Mesenchymal stem cell (in vitro differentiated cells and primary cell): ENCODE results near the gene FSD1.

Experiments
- DNase-seq: peaks from one replicate; pipeline ENCODE4 v3.0.0-alpha.2; 2013
- H2AFZ ChIP-seq: one replicate; pipeline ENCODE4 v1.6.1; 2013; ENCODE audit warnings: low read depth, mild to moderate bottlenecking, control low read depth, inconsistent platforms, low read length, moderate library complexity
- H2AK5ac ChIP-seq: 2 replicates; pipeline ENCODE4 v1.6.1; 2013; ENCODE audit warnings: low read length, moderate library complexity, mild to moderate bottlenecking, inconsistent platforms; ENCODE audit not compliant: severe bottlenecking
- H2BK120ac ChIP-seq: one replicate; pipeline ENCODE4 v1.6.1; 2013; ENCODE audit warnings: low read depth, mild to moderate bottlenecking, inconsistent platforms, low read length, moderate library complexity
- H2BK12ac ChIP-seq, 2 experiments: one replicate each; pipeline ENCODE4 v1.6.1; 2013; ENCODE audit warnings: inconsistent platforms in 2 of 2, low read length in 2 of 2, mild to moderate bottlenecking in 2 of 2, moderate library complexity in 2 of 2, control low read depth in 1 of 2
- H2BK15ac ChIP-seq: one replicate; pipeline ENCODE4 v1.6.1; 2013; ENCODE audit warnings: mild to moderate bottlenecking, low read depth, inconsistent platforms; ENCODE audit not compliant: poor library complexity, severe bottlenecking
- H2BK5ac ChIP-seq: 2 replicates; pipeline ENCODE4 v1.6.1; 2013; ENCODE audit warnings: low read depth, mild to moderate bottlenecking, low read length, control low read depth, inconsistent platforms; ENCODE audit not compliant: poor library complexity, severe bottlenecking
- H3K14ac ChIP-seq, 2 experiments: one replicate each; pipeline ENCODE4 v1.6.1; 2013; ENCODE audit warnings: inconsistent platforms in 2 of 2, low read length in 2 of 2, control low read depth in 1 of 2, mild to moderate bottlenecking in 1 of 2, moderate library complexity in 1 of 2
- H3K18ac ChIP-seq, 2 experiments: one replicate each; pipeline ENCODE4 v1.6.1; 2013; ENCODE audit warnings: inconsistent platforms in 2 of 2, low read length in 2 of 2, control low read depth in 1 of 2, low read depth in 1 of 2, mild to moderate bottlenecking in 1 of 2
- H3K23ac ChIP-seq, 2 experiments: one replicate each; pipeline ENCODE4 v1.6.1; 2013; ENCODE audit warnings: inconsistent platforms in 2 of 2, low read length in 2 of 2, mild to moderate bottlenecking in 2 of 2, moderate library complexity in 2 of 2, control low read depth in 1 of 2
- H3K27ac ChIP-seq: 2 replicates; pipeline ENCODE4 v1.5.1; 2013; ENCODE audit warnings: mild to moderate bottlenecking, moderate library complexity, low read length, control low read depth, inconsistent platforms; ENCODE audit not compliant: poor library complexity, severe bottlenecking
- H3K27me3 ChIP-seq, 2 experiments: 2 replicates each; pipeline versions ENCODE4 v1.6.1 to v1.7.0; 2013; ENCODE audit warnings: low read length in 2 of 2, mild to moderate bottlenecking in 2 of 2, moderate library complexity in 2 of 2, control low read depth in 1 of 2, inconsistent platforms in 1 of 2; ENCODE audit not compliant: control insufficient read depth in 1 of 2, insufficient read depth in 1 of 2
- H3K36me3 ChIP-seq, 2 experiments: 2 replicates each; pipeline versions ENCODE4 v1.6.1 to v1.7.0; 2013; ENCODE audit warnings: low read length in 2 of 2, control low read depth in 1 of 2, inconsistent platforms in 1 of 2, low read depth in 1 of 2, mild to moderate bottlenecking in 1 of 2; ENCODE audit not compliant: insufficient read depth in 2 of 2, control insufficient read depth in 1 of 2
- H3K4ac ChIP-seq, 2 experiments: one replicate each; pipeline ENCODE4 v1.6.1; 2013; ENCODE audit warnings: inconsistent platforms in 2 of 2, low read length in 2 of 2, mild to moderate bottlenecking in 2 of 2, moderate library complexity in 2 of 2, control low read depth in 1 of 2, low read depth in 1 of 2
- H3K4me1 ChIP-seq: 2 replicates; pipeline ENCODE4 v1.6.1; 2013; ENCODE audit warnings: low read depth, low read length, control low read depth; ENCODE audit not compliant: control insufficient read depth, insufficient read depth
- H3K4me2 ChIP-seq: 2 replicates; pipeline ENCODE4 v1.6.1; 2013; ENCODE audit warnings: low read length, mild to moderate bottlenecking, inconsistent platforms; ENCODE audit not compliant: poor library complexity, severe bottlenecking
- H3K4me3 ChIP-seq, 2 experiments: 2 replicates each; pipeline versions ENCODE4 v1.5.1 to v1.7.0; 2013; ENCODE audit warnings: low read length in 2 of 2, mild to moderate bottlenecking in 2 of 2, control low read depth in 1 of 2, low read depth in 1 of 2; ENCODE audit not compliant: insufficient read depth in 1 of 2
- H3K79me1 ChIP-seq: replicated peaks from 2 replicates; pipeline ENCODE4 v1.6.1; 2013; ENCODE audit warnings: mild to moderate bottlenecking, control low read depth, low read length, inconsistent platforms; ENCODE audit not compliant: poor library complexity, severe bottlenecking
- H3K9ac ChIP-seq: 2 replicates; pipeline ENCODE4 v1.7.0; 2013; ENCODE audit warnings: mild to moderate bottlenecking, low read length, moderate library complexity
- H3K9me3 ChIP-seq: 2 replicates; pipeline ENCODE4 v1.7.0; 2013; ENCODE audit warnings: mild to moderate bottlenecking, low read length; ENCODE audit not compliant: control insufficient read depth
- H4K8ac ChIP-seq: one replicate; pipeline ENCODE4 v1.6.1; 2013; ENCODE audit warnings: inconsistent platforms, mild to moderate bottlenecking, low read length, moderate library complexity
- H4K91ac ChIP-seq: one replicate; pipeline ENCODE4 v1.6.1; 2013; ENCODE audit warnings: mild to moderate bottlenecking, low read length, inconsistent platforms
- WGBS: methylation state at CpG from one replicate; pipeline ENCODE4 v1.1.7; 2013; ENCODE audit warnings: mixed read lengths; 5-methylcytosine and 5-hydroxymethylcytosine counted together

The FSD1 gene

GRCh38 chr19:4358709-4359626 lies 54.6 kb downstream of the FSD1 start:
- Histone ChIP-seq H3K27me3 (no peaks in the 10 kb centered on the region), H3K4me1 (peaks cover 42% of the 10 kb centered on the region), H4K8ac (no peak overlapping the region), H2BK120ac (no peak overlapping the region), H4K91ac (no peak overlapping the region), H2AK5ac (no peak overlapping the region), H3K23ac (no peak overlapping the region), H3K14ac (no peak overlapping the region), H3K4me3 (no peak overlapping the region), H3K9ac (no peak overlapping the region), H3K79me1 (peaks cover 7% of the 10 kb centered on the region), H2BK15ac (no peak overlapping the region), H2BK5ac (no peak overlapping the region), H3K4me2 (no peak overlapping the region), H2BK12ac (no peak overlapping the region), H3K27ac (no peak overlapping the region), H2AFZ (no peak overlapping the region), H3K4ac (no peak overlapping the region), H3K36me3 (peaks cover 65 to 90% of the 10 kb centered on the region in 2 experiments), H3K9me3 (no peaks in the 10 kb centered on the region), H3K18ac (no peak overlapping the region)
- WGBS = 92% methylated on average over 25 of the region's 25 CpGs
- no peak for DNase-seq

GRCh38 chr19:4359627-4360000 lies 55.2 kb downstream of the FSD1 start:
- Histone ChIP-seq H2BK120ac (no peak overlapping the region), H3K4ac (no peak overlapping the region), H2BK12ac (no peak overlapping the region), H2BK15ac (no peak overlapping the region), H3K18ac (no peak overlapping the region), H3K79me1 (peaks cover 7% of the 10 kb centered on the region), H3K4me1 (peaks cover 43% of the 10 kb centered on the region), H3K4me3 (no peak overlapping the region), H2BK5ac (no peak overlapping the region), H3K14ac (no peak overlapping the region), H3K27ac (no peak overlapping the region), H2AFZ (no peak overlapping the region), H3K36me3 (peaks cover 67 to 88% of the 10 kb centered on the region in 2 experiments), H3K23ac (no peak overlapping the region), H3K9me3 (no peaks in the 10 kb centered on the region), H3K4me2 (no peak overlapping the region), H3K27me3 (no peaks in the 10 kb centered on the region), H3K9ac (no peak overlapping the region), H2AK5ac (no peak overlapping the region), H4K91ac (no peak overlapping the region), H4K8ac (no peak overlapping the region)
- WGBS = 95% methylated on average over 13 of the region's 13 CpGs
- DNase-seq = no peak

GRCh38 chr19:4360081-4360569 lies 55.7 kb downstream of the FSD1 start:
- Histone ChIP-seq H2AK5ac (no peak overlapping the region), H4K8ac (no peak overlapping the region), H3K27me3 (no peaks in the 10 kb centered on the region), H3K4me1 (peaks cover 44% of the 10 kb centered on the region), H3K4ac (no peak overlapping the region), H2AFZ (no peak overlapping the region), H3K14ac (no peak overlapping the region), H3K9me3 (no peaks in the 10 kb centered on the region), H2BK120ac (no peak overlapping the region), H3K23ac (no peak overlapping the region), H2BK15ac (no peak overlapping the region), H3K9ac (no peak overlapping the region), H3K79me1 (peaks cover 9% of the 10 kb centered on the region), H3K36me3 (peaks cover 70 to 87% of the 10 kb centered on the region in 2 experiments), H3K4me3 (no peak overlapping the region), H3K27ac (no peak overlapping the region), H3K18ac (no peak overlapping the region), H3K4me2 (no peak overlapping the region), H4K91ac (no peak overlapping the region), H2BK12ac (no peak overlapping the region), H2BK5ac (no peak overlapping the region)
- no peak for DNase-seq
- 88% methylated on average over 9 of the region's 9 CpGs for WGBS

GRCh38 chr19:4360641-4361151 lies 56.3 kb downstream of the FSD1 start:
- Histone ChIP-seq H3K27me3 (no peaks in the 10 kb centered on the region), H3K27ac (peak overlapping the region; percentile 25), H3K79me1 (peaks cover 15% of the 10 kb centered on the region), H3K36me3 (peaks cover 76 to 92% of the 10 kb centered on the region in 2 experiments), H2AFZ (no peak overlapping the region), H3K14ac (peak overlapping the region in 1 of 2 experiments; percentile 31), H3K4me2 (no peak overlapping the region), H3K9me3 (no peaks in the 10 kb centered on the region), H3K23ac (no peak overlapping the region), H3K4me3 (no peak overlapping the region), H2BK15ac (no peak overlapping the region), H2BK120ac (no peak overlapping the region), H3K4me1 (peaks cover 50% of the 10 kb centered on the region), H3K18ac (no peak overlapping the region), H4K8ac (no peak overlapping the region), H2AK5ac (no peak overlapping the region), H3K9ac (no peak overlapping the region), H2BK5ac (no peak overlapping the region), H2BK12ac (no peak overlapping the region), H4K91ac (no peak overlapping the region), H3K4ac (no peak overlapping the region)
- no peak for DNase-seq
- 78% methylated on average over 12 of the region's 12 CpGs for WGBS
